HepG2 (cell line): ENCODE data around the gene TULP4. TPM values are rescaled to one million over a fixed set of nuclear protein-coding genes. Genes with fewer than 3 reads are reported as not detected.

Experiments used
- AGO1 ChIP-seq: fragments of 200-400 bp; formaldehyde crosslinking; IDR thresholded peaks from 2 replicates; pipeline ENCODE4 v1.6.1; 2017; ENCODE audit warnings: mild to moderate bottlenecking, low read depth, low read length, moderate library complexity; ENCODE audit not compliant: poor library complexity, severe bottlenecking
- ARNT2 ChIP-seq: sonication (generic); formaldehyde crosslinking; IDR thresholded peaks from 2 replicates; pipeline ENCODE4 v1.8.0; 2022; ENCODE audit warnings: mild to moderate bottlenecking, low read depth, missing genetic modification reagents, moderate library complexity
- HDAC6 ChIP-seq: fragments of 200-600 bp; sonication (generic); IDR thresholded peaks from 2 replicates; pipeline ENCODE4 v1.7.0; 2017; ENCODE audit warnings: mild to moderate bottlenecking, antibody characterized with exemption, low read length, low read depth
- MXD4 ChIP-seq: IDR thresholded peaks from 2 replicates; pipeline ENCODE4 v1.6.1; 2016; ENCODE audit warnings: mild to moderate bottlenecking, missing biosample characterization, missing genetic modification reagents
- NFE2L1 ChIP-seq: sonication (generic); formaldehyde crosslinking; IDR thresholded peaks from 2 replicates; pipeline ENCODE4 v1.4.0; 2020; ENCODE audit warnings: missing genetic modification reagents, mild to moderate bottlenecking, borderline replicate concordance
- PAF1 ChIP-seq: IDR thresholded peaks from 2 replicates; pipeline ENCODE4 v1.6.1; 2016; ENCODE audit warnings: missing genetic modification reagents, missing compliant biosample characterization
- PPARG ChIP-seq: conservative IDR thresholded peaks from 2 replicates; pipeline ENCODE4 v1.6.1; 2016; ENCODE audit warnings: missing biosample characterization, missing genetic modification reagents
- RBAK ChIP-seq: sonication (generic); formaldehyde crosslinking; IDR thresholded peaks from 2 replicates; pipeline ENCODE4 v1.5.1; 2020; ENCODE audit warnings: mild to moderate bottlenecking, missing genetic modification reagents
- SRSF9 ChIP-seq: fragments of 200-400 bp; formaldehyde crosslinking; IDR thresholded peaks from 2 replicates; pipeline ENCODE4 v1.6.1; 2018; ENCODE audit warnings: borderline replicate concordance, mild to moderate bottlenecking, low read depth, low read length; ENCODE audit not compliant: insufficient read depth, poor library complexity, severe bottlenecking
- STAG1 ChIP-seq: sonication (generic); formaldehyde crosslinking; IDR thresholded peaks from 2 replicates; pipeline ENCODE4 v1.4.0; 2020; ENCODE audit warnings: missing genetic modification reagents
- TSC22D2 ChIP-seq: sonication (generic); formaldehyde crosslinking; IDR thresholded peaks from 2 replicates; pipeline ENCODE4 v1.5.1; 2020; ENCODE audit warnings: missing genetic modification reagents, mild to moderate bottlenecking, borderline replicate concordance
- ZKSCAN8 ChIP-seq: IDR thresholded peaks from 2 replicates; pipeline ENCODE4 v1.6.1; 2016; ENCODE audit warnings: borderline replicate concordance, missing genetic modification reagents, missing compliant biosample characterization
- ZNF263 ChIP-seq: sonication (generic); formaldehyde crosslinking; IDR thresholded peaks from 2 replicates; pipeline ENCODE4 v1.4.0; 2020; ENCODE audit warnings: missing genetic modification reagents
- ZNF766 ChIP-seq: sonication (generic); formaldehyde crosslinking; IDR thresholded peaks from 2 replicates; pipeline ENCODE4 v1.5.0; 2020; ENCODE audit warnings: missing genetic modification reagents, borderline replicate concordance
- ZNF792 ChIP-seq: IDR thresholded peaks from 2 replicates; pipeline ENCODE4 v1.6.1; 2016
- polyA plus RNA-seq, 8 experiments: library from polyadenylated mRNA; depleted of rRNA in 3 of 8; stranded (reverse) in 7 of 8; unstranded in 1 of 8; fragments of >200 nt; fragmentation: Illumina TruSeq in 4 of 8; extraction: Trizol in 4 of 8; gene quantifications; 2 replicates each; pipeline versions ENCODE4 v1.2.1 to v1.2.3, GENCODE V29; 2011 to 2016; ENCODE audit warnings: low read depth in 4 of 8, missing spikeins in 1 of 8, mixed read lengths in 1 of 8; ENCODE audit not compliant: insufficient read depth in 1 of 8
- total RNA-seq, 5 experiments: library from RNA; depleted of rRNA; stranded (reverse); fragments of >200 nt; fragmentation: Illumina TruSeq; extraction: Trizol; gene quantifications; 2 replicates each; pipeline ENCODE4 v1.2.3, GENCODE V29; 2016; ENCODE audit warnings: low read depth in 1 of 5
- TF ChIP-seq, protein P1 (sequence below), 2 experiments: IDR thresholded peaks; 2 replicates each; pipeline ENCODE4 v1.6.1; 2011 to 2012; ENCODE audit warnings: low read length in 2 of 2, borderline replicate concordance in 1 of 2, low read depth in 1 of 2, mild to moderate bottlenecking in 1 of 2, moderate library complexity in 1 of 2
- TF ChIP-seq, protein P2 (sequence below): IDR thresholded peaks from 2 replicates; pipeline ENCODE4 v1.6.1; 2016; ENCODE audit warnings: missing compliant biosample characterization, missing genetic modification reagents, borderline replicate concordance
- TF ChIP-seq, protein P3 (sequence below): sonication (generic); formaldehyde crosslinking; IDR thresholded peaks from 2 replicates; pipeline ENCODE4 v1.4.0; 2020; ENCODE audit warnings: mild to moderate bottlenecking, missing genetic modification reagents
- TF ChIP-seq, protein P4 (sequence below): sonication (generic); formaldehyde crosslinking; IDR thresholded peaks from 2 replicates; pipeline ENCODE4 v1.5.0; 2020; ENCODE audit warnings: missing genetic modification reagents, mild to moderate bottlenecking, borderline replicate concordance

Gene TULP4
- total and polyA plus RNA-seq, 2 of the 13 experiments (the other 11 are each of a cell fraction or from before 2014, with no cell fraction given), result 21.1 to 122 TPM

DNA sequence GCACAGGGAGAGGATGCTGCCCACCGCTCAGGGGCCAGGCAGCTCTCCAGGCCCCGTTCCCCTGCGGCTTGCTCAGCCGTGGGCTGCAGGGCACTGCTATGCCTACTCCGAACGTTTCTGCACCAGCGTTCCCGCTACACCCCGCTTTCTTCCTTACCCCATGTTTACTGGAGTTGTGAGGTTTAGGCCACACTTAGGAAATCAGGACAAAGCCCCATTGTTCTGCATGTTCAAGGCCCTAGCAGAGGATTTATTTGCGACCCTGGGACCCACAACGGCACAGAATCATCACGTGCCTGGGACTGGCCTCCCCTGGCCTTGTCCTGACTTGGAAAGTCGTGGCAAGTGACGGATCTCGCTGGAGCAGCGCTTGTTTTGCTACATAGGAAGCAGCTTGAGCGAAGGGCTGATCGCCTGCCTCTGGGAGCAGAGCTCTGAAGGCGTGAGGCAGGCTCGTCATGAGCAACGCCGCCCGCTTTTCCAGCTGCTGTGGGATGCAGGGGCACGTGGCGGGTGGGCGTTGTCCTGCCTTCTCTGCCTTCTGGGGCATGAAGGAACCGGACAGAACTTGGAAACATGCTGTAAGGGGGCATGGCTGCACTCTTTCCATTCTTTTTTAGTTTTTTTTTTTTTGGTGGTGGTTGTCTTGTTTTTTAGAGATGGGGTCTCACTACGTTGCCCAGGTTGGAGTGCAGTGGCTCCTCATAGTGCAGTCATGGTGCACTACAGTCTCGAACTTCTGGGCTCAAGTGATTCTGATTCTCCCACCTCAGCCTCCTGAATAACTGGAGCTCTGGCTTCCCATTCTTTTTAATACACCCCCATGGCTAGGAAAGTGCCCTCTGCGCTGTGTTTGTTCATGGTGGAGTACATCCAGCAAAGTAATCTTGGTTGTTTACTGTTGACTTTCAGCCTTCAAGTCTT is 233.0 kb downstream of the TULP4 start (continued):
- TF ChIP-seq AGO1, result peak; percentile 15
- TF ChIP-seq, protein P1, sequence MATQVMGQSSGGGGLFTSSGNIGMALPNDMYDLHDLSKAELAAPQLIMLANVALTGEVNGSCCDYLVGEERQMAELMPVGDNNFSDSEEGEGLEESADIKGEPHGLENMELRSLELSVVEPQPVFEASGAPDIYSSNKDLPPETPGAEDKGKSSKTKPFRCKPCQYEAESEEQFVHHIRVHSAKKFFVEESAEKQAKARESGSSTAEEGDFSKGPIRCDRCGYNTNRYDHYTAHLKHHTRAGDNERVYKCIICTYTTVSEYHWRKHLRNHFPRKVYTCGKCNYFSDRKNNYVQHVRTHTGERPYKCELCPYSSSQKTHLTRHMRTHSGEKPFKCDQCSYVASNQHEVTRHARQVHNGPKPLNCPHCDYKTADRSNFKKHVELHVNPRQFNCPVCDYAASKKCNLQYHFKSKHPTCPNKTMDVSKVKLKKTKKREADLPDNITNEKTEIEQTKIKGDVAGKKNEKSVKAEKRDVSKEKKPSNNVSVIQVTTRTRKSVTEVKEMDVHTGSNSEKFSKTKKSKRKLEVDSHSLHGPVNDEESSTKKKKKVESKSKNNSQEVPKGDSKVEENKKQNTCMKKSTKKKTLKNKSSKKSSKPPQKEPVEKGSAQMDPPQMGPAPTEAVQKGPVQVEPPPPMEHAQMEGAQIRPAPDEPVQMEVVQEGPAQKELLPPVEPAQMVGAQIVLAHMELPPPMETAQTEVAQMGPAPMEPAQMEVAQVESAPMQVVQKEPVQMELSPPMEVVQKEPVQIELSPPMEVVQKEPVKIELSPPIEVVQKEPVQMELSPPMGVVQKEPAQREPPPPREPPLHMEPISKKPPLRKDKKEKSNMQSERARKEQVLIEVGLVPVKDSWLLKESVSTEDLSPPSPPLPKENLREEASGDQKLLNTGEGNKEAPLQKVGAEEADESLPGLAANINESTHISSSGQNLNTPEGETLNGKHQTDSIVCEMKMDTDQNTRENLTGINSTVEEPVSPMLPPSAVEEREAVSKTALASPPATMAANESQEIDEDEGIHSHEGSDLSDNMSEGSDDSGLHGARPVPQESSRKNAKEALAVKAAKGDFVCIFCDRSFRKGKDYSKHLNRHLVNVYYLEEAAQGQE (IDR thresholded peaks at IDR 0.05; ENCODE audit: borderline replicate concordance in 1 of 2, low read depth in 1 of 2, low read length in 2 of 2), result 0 out of 4 replicates have a peak, but pooled peaks of 1 of the 2 experiments have one; percentile 27
- peak; percentile 82 for TF ChIP-seq TSC22D2 (CRISPR knock-in tag)
- TF ChIP-seq, protein P2, sequence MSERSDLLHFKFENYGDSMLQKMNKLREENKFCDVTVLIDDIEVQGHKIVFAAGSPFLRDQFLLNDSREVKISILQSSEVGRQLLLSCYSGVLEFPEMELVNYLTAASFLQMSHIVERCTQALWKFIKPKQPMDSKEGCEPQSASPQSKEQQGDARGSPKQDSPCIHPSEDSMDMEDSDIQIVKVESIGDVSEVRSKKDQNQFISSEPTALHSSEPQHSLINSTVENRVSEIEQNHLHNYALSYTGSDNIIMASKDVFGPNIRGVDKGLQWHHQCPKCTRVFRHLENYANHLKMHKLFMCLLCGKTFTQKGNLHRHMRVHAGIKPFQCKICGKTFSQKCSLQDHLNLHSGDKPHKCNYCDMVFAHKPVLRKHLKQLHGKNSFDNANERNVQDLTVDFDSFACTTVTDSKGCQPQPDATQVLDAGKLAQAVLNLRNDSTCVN (CRISPR knock-in tag), result 0 out of 2 replicates have a peak, but pooled peaks have one; percentile 24
- peak; percentile 49; the same call in 1 of the 2 replicates for TF ChIP-seq NFE2L1
- peak; percentile 86; the same call in 1 of the 2 replicates for TF ChIP-seq ARNT2 (CRISPR knock-in tag)
- TF ChIP-seq STAG1, result peak; percentile 3; the same call in 1 of the 2 replicates
- peak; percentile 73 for TF ChIP-seq PPARG (CRISPR knock-in tag)
- no peak for TF ChIP-seq RBAK (CRISPR knock-in tag)
- TF ChIP-seq PAF1 (CRISPR knock-in tag), result no peak
- no peak for TF ChIP-seq HDAC6
- peak; percentile 58; the same call in 1 of the 2 replicates for TF ChIP-seq ZKSCAN8 (CRISPR knock-in tag)
- TF ChIP-seq, protein P3, sequence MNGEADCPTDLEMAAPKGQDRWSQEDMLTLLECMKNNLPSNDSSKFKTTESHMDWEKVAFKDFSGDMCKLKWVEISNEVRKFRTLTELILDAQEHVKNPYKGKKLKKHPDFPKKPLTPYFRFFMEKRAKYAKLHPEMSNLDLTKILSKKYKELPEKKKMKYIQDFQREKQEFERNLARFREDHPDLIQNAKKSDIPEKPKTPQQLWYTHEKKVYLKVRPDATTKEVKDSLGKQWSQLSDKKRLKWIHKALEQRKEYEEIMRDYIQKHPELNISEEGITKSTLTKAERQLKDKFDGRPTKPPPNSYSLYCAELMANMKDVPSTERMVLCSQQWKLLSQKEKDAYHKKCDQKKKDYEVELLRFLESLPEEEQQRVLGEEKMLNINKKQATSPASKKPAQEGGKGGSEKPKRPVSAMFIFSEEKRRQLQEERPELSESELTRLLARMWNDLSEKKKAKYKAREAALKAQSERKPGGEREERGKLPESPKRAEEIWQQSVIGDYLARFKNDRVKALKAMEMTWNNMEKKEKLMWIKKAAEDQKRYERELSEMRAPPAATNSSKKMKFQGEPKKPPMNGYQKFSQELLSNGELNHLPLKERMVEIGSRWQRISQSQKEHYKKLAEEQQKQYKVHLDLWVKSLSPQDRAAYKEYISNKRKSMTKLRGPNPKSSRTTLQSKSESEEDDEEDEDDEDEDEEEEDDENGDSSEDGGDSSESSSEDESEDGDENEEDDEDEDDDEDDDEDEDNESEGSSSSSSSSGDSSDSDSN (CRISPR knock-in tag), result peak; percentile 72
- TF ChIP-seq ZNF263 (CRISPR knock-in tag), result peak; percentile 39; the same call in 1 of the 2 replicates
- TF ChIP-seq MXD4, result peak; percentile 75
- peak; percentile 81; the same call in 1 of the 2 replicates for TF ChIP-seq ZNF792 (CRISPR knock-in tag)
- TF ChIP-seq SRSF9, result no peak
- peak; percentile 75; the same call in 1 of the 2 replicates for TF ChIP-seq ZNF766 (CRISPR knock-in tag)
- TF ChIP-seq, protein P4, sequence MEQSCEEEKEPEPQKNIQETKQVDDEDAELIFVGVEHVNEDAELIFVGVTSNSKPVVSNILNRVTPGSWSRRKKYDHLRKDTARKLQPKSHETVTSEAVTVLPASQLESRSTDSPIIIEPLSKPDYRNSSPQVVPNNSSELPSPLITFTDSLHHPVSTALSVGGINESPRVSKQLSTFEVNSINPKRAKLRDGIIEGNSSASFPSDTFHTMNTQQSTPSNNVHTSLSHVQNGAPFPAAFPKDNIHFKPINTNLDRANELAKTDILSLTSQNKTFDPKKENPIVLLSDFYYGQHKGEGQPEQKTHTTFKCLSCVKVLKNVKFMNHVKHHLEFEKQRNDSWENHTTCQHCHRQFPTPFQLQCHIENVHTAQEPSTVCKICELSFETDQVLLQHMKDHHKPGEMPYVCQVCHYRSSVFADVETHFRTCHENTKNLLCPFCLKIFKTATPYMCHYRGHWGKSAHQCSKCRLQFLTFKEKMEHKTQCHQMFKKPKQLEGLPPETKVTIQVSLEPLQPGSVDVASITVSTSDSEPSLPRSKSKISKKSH, result peak; percentile 88
